GM18909 (cell line): ENCODE measurements around the gene SERPINB10.
A peak's percentile ranks its signal among the peaks of the same experiment; 100 is the strongest.
"Not testable (repeated sequence)": the region's sequence is repeated elsewhere in the genome, so short reads cannot be mapped to it uniquely, and the experiment has no call there.

Experiments
- ATAC-seq: cut with Tn5 transposase; IDR thresholded peaks from one replicate; pipeline ENCODE4 v1.9.1; 2021; ENCODE audit warnings: mild to moderate bottlenecking; ENCODE audit not compliant: unreplicated experiment, poor library complexity

Gene SERPINB10

DNA sequence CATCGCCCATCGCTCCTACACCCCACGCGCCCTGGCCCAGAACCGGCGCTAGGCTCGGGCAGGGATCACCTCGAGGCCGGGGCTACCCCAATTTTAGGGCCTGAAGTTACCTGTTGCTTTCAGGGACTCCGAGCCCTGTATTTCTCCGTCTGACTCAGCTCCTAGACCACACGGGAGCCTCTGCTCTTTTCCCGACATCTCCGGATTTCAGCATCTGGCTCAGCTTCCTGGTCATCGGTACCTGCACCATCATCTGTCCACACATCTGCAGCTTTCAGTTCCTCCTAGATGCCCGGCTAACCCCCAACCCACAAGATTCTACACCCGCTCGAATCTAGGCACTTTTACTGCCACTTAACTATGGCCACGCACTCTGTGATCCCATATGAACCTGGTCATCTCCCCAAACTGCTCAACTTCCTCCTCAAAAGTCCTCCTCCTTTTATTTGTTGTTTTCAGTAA is 29.2 kb downstream of the SERPINB10 start:
- ATAC-seq: peak; percentile 24

DNA sequence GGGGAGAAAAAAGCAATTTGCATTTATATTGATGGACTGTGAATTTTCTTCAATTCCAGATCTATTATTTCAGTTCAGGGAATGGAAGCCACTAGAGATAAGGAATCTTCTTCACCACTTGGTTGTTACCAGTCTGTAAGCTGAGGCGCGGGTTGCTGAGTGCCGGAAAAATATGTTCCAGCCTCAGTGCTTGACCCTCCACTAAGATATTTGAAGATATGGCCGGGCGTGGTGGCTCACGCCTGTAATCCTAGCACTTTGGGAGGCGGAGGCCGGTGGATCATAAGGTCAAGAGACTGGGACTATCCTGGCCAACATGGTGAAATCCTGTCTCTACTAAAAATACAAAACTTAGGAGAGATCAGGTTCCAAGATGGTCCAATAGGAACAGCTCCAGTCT is 32.2 kb downstream of the SERPINB10 start:
- no peak for ATAC-seq

DNA sequence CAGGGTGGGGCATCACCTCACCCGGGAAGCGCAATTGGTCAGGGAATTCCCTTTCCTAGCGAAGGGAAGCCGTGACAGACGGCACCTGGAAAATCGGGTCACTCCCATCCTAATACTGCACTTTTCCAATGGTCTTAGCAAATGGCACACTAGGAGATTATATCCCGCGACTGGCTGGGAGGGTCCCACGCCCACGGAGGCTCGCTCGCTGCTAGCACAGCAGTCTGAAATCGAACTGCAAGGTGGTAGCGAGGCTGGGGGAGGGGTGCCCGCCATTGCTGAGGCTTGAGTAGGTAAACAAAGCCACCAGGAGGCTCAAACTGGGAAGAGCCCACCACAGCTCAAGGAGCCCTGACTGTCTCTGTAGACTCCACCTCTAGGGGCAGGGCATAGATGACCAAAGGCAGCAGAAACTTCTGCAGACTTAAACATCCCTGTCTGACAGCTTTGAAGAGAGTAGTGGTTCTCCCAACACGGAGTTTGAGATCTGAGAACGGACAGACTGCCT is 32.8 kb downstream of the SERPINB10 start:
- not testable (repeated sequence) for ATAC-seq

DNA sequence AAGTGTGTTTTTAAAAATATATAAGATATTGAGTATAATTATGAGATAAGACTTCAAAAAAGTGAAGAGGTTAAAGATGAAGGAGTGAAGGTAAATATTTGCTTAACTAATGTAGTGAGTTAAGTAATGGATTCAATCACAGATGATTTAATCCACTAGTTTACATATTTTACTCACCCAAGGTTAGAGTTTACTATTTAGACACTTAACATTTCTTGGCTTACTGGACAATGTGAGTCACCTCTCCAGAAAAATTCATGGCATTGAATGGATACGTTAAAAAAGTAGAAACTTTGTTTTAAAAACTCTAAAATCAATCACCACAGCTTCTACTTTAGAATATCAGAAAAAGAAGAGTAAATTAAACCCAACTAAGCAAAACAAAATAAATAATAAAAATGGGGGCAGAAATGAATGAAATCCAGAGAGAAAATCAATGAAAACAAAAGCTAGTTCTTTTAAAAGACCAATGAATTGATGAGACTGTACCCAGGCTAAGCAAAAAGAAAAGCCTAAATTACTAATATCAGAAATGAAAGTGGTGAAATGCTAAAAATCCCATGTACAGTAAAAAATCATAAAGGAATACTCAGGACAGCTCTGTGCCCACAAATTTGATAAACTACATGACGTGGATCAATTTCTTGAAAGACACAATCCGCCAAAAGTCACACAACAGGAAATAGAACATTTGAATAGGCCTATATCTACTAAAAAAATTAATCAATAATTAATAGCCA is 39.5 kb downstream of the SERPINB10 start:
- no peak for ATAC-seq

DNA sequence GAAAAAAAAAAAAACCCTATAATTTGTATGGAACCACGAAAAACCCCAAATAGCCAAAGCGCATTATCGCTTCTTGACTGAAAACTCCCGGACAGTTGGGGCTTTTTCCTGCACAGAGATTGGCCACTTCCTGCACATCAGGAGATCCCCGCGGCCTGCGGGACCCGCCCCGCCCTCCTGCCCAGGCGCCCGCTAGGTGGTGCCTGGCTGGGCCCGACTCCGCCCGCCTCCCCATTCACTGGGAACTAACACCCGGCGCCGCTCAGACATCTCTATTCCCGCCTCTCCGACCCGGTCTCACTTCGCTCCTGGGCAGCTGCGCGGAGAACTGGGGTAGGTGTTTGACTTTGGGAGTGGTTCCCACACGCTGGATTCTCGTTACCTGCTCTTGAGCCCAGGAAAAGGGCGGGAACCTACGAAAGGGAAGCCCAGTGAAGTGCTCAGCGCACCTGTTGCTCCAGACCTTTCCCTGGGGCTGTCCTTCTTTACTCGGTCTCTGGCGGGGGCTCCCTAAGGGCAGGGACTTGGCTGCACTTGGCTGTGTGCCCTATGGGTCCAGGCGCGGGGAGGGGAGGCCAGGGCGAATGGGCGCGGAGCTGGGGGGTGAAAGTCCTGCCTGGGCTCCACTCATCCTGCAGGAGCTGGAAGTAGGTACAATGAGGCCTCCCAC is 41.4 kb downstream of the SERPINB10 start, which contains the start of gene HMSD:
HMSD (plus strand) TSS at position 234 of the 670 bp plus-strand sequence. CDS start 4,155 bp downstream, outside the sequence.
- ATAC-seq: peak; percentile 92

DNA sequence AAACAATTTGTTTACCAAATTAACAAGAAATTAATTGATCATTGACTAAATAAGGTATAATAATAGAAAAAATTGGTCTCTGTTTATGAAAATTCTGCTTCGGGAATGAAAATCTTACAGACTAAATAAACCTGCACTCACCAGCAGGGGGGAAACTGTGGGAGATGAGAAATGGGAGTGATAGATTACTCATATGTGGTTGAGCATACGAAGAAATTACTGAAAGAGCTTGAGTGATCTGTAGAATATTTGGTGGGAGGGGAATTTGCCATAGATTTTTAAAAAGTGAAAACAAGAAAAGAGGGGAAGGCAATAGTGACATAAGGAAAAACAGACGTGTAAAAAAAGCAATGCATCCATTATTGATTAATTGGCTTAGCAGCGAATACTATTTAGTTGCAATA is 43.5 kb downstream of the SERPINB10 start:
- peak; percentile 56 for ATAC-seq

DNA sequence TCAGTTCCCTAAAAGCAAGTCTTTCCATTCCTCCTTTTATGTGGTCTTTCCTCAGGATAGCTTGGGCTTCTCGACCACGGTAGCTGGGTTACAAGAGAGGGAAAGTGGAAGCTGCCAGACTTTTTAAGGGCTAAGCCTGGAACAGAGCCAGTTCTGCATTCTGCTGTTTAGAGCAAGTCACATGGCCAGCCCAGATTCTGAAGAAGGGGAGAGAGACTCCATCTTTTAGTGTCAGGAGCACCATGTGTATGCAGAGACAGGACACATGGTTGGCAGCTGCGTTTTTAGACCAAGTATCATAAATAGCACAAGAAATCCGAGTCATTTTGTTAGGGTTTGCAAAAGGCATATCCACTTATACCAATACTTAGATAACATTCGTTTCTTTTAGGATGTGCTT is 46.1 kb downstream of the SERPINB10 start:
- ATAC-seq: no peak

DNA sequence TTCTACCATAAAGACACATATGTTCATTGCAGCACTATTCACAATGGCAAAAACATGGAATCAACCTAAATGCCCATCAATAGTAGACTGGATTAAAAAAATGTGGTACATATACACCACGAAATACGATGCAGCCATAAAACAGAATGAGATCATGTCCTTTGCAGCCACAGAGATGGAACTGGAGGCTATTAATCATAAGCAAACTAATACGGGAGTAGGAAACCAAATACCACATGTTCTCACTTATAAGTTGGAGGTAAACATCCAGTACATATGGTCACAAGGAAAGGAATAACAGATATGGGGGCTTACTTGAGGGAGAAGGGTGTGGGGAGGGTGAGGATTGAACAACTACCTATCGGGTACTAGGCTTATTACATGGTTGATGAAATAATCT is 49.0 kb downstream of the SERPINB10 start:
- no peak for ATAC-seq

DNA sequence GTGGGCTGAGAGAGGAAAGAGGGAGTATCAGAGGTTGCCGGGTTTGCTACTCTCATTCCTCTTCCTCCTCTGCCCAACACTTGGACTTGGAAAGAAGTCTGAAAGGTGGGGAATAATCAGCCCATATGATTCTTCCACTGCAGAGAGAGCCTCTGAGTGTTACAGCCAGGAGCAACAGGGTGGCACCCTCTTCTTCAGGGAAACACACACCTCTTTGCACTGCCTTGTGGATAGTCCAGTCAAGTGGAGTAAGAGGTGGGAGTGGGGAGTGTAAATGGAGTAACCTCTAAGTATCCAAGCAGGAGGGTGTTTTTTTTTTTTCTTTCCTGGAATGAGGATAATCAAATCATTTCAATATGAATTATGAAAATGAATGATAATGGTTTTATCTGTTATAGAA is 53.1 kb downstream of the SERPINB10 start:
- ATAC-seq: no peak

DNA sequence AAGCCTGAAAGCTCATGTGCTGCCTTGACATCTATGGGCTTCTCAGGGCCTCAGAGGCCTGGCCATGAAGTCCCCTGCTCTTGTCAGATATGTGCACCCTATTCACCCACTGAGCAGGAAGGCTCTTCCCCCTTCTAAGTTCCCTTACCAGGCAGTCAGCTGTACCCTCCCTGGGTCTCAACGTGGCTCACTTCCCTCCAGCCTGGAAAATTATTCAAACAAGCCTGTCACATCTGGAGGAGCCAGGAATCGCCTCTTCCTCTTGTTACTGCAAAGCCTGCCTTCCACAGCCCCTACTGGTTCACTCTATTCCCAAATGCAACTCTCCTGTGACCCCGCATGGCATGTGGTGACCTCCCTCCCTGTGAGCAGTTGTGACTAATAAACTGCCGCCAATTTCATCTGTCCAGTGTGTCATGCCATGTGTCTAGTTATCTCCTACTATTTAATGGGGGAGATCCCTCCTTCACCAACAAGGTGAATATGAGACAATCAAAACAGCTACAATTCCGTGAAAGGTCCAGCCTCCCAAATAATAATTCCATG is 53.8 kb downstream of the SERPINB10 start:
- no peak for ATAC-seq

DNA sequence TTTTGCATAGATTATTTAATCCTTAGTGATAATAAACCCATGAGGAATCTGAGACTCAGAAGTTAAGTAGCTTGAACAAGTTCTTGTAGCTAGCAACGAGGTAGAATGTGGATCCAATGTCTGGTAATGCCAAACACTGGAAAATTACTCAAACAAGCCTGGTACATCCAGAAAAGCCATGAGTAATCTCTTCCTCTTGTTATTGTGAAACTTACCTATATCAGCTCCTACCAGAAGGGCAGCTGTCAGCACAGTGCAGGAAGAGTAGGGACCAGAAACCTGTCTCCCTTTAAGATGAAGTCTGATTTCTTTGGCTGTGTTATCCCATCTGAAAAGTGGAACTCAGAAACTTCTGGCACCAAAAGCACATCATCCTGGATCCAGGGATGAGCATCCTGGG is 54.4 kb downstream of the SERPINB10 start:
- ATAC-seq: no peak

DNA sequence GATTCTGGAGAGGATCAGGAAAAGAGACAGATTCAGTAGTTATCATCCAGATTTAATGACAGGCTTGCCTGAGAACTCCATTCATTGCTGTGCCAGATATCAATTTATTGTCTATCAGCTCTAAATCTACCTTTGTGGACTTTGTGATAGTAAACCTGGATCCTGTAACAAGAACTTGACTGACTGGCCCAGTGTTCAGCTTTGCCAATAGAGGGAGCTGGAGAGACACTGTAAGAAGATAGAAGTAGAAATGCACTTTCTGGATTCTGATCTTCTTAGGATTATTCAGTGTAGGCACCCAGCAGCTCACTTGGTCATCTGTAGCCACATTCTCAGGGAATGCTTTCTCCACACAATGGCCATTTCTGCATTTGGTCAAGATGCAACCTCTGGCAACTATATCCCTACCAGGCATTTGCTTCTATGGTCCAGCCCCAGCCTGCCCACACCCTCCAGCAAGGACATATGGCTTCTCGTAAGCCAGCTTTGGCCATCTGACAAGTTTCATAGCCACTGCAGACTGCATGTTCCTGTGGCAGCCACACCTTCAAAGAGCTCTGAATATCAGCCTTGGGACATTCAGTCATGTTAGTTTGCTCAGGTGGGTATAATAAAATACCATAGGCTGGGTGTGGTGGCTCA is 56.0 kb downstream of the SERPINB10 start:
- peak; percentile 80 for ATAC-seq

DNA sequence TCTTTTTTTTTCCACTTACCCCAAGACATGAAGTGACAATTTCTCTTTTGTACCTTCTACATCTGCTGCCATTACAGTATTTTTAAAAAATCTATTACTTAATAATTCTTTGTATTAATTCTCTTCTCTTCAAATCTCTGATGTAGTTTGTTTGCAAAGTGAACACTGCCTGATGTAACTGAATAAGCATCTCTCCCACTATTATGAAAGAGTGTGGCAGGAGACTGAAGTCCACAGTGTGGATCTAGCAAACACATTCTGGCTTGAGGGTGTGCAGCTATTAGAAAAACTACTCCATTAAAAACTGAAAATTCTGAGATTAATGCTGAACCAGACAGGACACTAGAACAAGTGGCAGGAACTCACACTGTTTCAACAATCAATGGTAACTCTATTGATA is 57.1 kb downstream of the SERPINB10 start:
- ATAC-seq: no peak

DNA sequence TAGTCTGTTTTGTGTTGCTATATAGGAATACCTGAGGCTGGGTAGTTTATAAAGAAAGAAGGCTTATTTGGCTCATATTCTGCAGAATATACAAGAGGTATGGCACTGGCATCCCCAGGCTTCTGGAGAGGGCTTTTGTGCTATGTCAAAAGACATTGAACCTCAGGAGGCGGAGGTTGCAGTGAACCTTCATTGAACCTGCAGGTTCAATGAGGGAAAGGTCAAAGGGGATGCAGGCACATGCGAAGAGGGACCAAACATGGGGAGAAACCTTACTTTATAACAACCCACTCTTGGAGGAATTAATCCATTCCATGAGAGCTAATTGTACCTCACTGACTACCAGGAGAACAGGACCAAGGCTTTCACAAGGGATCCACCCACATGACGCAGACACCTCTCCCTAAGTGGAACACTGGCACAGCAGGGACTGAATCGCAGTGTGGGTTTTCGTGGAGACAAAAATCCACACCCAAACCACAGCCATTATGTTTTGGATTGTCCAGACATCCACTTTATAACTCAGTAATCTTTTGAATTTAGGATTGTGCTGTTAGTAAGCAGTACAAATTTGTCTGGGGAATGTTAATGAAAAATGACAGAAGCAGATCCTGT is 58.1 kb downstream of the SERPINB10 start:
- no peak for ATAC-seq

DNA sequence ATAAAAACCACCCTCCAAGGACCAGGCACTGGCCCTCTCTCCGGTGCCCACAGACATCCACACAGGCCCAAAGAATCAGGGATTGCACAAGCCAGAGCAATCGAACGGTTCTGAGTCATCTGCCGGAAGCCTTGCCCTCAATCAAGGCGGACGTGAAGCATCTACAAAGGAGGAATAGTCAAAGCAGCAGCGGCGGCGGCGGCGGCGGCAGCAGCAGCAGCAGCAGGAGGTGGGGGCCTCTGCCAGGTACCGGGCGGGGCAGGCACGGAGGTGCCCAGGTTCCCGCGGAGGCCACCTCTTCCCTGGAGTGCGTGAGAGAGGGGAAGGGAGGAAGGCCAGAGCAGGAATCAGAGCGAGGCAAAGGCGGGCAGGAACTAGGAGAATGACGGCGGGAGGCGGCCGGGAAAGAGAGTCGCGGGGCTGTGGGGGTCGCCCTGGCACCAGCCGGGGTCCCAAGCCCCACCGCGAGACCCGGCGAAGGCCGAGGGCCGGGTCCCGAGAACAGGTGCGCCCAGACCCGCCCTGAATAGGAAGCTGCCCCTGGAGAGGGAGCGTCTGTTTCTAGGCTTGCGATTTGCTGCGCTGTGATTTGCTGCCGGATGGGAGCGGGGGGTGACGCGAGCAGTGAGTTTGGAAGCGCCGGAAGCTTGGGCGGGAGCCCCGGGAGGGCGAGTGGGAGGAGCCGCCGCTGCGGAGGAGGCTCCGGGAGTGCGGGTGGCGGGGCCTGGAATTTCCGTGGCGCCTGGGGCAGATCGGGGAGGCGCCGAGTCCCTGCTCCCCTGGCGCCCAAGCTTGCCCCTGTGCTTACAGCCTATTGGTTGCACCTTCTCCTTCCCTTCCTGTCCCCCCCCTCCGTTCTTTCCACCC is 62.4 kb downstream of the SERPINB10 start, which contains the start of gene SERPINB8:
SERPINB8 (plus strand) TSS at position 140 of the 867 bp plus-strand sequence. CDS start 8,228 bp downstream, outside the sequence.
- ATAC-seq: peak; percentile 94

DNA sequence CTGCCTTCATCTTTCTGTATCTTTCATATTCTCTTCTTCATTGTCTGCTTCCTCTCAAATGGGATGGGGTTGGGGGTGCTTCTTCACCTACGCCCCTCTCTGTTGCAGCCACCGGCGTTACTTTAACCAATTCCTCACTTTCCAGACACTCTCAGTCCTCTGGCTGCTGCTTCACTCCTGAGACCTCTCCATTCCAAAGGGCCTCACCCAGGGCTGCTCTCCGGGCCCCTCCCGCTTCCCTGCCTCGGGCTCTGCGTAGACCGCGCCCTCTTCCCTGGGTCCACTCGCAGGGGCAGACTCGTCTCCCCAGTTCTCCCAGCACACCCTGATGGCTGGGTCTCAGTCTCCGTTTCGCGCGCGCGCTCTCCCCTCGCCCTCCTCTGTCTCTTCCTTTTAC is 63.0 kb downstream of the SERPINB10 start:
- ATAC-seq: peak; percentile 1

DNA sequence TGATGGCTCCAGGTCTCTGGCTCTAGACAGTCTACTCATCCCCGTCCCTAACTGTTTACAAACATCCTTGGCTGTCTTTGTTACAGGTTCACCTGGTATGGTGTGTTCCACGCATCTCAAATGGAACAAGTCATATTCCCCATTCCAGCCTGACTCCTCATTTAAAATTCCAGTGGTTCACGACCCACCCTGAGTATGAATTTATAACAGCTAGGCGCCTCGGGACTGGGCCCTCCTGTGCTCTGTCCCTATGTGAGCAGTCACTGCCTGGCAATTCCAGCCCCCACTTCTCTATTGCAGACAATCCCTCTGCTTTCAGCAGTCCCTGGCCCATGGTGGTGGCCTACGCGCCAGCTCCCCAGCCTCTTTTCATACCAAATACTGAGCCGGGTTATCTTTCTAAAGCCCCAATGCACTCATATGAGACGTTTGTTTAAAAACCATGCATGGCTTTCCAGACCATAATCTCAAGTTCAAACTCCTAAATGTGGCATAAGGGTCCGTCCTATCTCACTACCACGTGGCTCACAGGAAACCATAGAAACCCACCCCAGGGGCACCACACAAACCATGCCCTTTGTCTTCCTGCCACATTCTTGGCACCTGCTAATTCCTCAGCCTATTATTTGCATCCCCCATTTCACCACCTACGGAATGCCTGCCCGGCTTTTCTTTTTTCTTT is 63.7 kb downstream of the SERPINB10 start:
- no peak for ATAC-seq

DNA sequence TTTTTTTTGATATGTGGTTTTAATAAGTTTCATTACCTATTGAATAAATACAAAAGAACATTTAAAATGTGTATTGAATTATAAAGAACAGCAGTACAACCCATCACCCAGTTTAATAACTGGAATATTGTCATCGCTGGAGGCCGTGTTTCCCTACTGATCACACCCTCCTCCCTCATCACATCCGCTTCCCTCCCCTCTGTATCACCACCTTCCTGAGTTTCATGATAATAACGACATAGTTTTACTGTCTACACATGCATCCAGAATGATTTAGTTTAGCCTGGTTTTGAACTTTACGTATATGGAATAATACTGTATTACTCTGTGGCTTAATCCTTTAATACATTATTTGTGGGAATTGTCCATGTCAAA is 64.2 kb downstream of the SERPINB10 start:
- no peak for ATAC-seq

DNA sequence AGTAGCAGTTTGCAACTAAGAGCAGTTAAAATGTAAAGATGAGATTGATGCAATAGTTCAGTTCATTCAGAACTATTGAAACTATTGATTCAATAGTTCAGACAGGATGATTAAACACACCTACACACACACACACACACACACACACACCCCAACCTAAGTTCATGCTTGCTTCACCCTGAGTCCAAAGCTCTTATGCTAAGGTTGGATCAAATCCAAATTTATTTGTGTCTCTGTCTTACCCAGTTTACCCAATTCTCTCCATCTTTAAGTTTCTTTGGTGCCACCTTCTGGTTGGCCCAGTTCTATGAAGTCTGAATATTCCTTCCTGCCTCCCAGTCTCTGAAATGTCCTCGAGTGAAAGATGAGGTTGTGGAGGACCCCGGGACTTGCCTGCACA is 67.2 kb downstream of the SERPINB10 start:
- ATAC-seq: no peak
